ENCODE measurements around the gene SIRT7. TPM values are rescaled to one million over a fixed set of nuclear protein-coding genes. Genes with fewer than 3 reads are reported as not detected.

The SIRT7 gene, protein sequence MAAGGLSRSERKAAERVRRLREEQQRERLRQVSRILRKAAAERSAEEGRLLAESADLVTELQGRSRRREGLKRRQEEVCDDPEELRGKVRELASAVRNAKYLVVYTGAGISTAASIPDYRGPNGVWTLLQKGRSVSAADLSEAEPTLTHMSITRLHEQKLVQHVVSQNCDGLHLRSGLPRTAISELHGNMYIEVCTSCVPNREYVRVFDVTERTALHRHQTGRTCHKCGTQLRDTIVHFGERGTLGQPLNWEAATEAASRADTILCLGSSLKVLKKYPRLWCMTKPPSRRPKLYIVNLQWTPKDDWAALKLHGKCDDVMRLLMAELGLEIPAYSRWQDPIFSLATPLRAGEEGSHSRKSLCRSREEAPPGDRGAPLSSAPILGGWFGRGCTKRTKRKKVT
- total RNA-seq: 10 to 100 TPM; 32.0 to 44.6 (median 38.0) TPM

DNA sequence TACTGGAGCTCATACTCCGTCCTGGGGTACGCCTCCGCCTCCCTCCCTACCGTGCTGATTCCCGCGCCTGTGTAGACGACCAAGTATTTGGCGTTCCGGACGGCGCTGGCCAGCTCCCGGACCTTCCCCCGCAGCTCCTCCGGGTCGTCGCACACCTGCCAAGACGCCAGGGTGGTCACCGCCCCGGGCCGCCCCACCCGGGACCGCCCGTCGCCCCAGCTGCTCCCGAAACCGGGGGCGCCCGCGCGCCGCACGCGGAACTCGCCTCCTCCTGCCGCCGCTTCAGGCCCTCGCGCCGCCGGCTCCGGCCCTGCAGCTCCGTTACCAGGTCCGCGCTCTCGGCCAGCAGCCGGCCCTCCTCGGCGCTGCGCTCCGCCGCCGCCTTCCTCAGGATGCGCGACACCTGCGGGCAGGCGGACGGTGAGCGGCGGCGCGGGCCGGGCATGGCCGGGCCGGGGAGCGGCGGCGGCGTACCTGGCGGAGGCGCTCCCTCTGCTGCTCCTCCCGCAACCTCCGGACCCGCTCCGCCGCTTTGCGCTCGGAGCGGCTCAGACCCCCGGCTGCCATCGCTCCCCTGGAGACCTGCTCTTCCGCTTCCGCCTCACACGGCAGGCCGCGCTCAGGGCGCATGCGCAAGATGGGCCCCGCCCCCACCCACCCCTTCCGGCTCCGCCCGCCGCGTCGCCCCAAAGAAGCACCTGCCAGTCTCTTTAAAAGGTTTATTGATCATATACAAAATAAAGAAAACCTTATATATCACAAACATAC, at the start of gene SIRT7:
Gene SIRT7, minus strand, starts transcription at position 612 of the 768 bp plus-strand sequence. Its CDS starts 45 bp downstream, at position 567.
- 0 to 2% methylated on average over 65 to 70 of the region's 94 CpGs for WGBS, 2 donors
- intact Hi-C loops (cut with DNase I; ENCODE audit: low total_unique reads): no loop called here
- no peak for TF ChIP-seq POLR2A (IDR thresholded peaks at IDR 0.05)
- TF ChIP-seq, protein P1, sequence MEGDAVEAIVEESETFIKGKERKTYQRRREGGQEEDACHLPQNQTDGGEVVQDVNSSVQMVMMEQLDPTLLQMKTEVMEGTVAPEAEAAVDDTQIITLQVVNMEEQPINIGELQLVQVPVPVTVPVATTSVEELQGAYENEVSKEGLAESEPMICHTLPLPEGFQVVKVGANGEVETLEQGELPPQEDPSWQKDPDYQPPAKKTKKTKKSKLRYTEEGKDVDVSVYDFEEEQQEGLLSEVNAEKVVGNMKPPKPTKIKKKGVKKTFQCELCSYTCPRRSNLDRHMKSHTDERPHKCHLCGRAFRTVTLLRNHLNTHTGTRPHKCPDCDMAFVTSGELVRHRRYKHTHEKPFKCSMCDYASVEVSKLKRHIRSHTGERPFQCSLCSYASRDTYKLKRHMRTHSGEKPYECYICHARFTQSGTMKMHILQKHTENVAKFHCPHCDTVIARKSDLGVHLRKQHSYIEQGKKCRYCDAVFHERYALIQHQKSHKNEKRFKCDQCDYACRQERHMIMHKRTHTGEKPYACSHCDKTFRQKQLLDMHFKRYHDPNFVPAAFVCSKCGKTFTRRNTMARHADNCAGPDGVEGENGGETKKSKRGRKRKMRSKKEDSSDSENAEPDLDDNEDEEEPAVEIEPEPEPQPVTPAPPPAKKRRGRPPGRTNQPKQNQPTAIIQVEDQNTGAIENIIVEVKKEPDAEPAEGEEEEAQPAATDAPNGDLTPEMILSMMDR (IDR thresholded peaks at IDR 0.05): no peak
- DNase-seq (ENCODE audit: low spot score in 2 of 2): peak in 1 of 2 donors; percentile 92
- peak within 1 kb of the TSS; percentile 94 for H3K4me3 ChIP-seq (ENCODE audit: low read depth, poor library complexity, severe bottlenecking)

GRCh38 chr17:81967244-81967532, 49.2 kb upstream of the SIRT7 start:
- TF ChIP-seq, protein P1 (IDR thresholded peaks at IDR 0.05): no peak
- intact Hi-C loops (cut with DNase I; ENCODE audit: low total_unique reads): no loop called here
- WGBS, 2 donors: 30 to 36% methylated on average over 5 of the region's 5 CpGs
- DNase-seq (ENCODE audit: low spot score in 2 of 2): no peak
- no peak overlapping the region for H3K4me3 ChIP-seq (ENCODE audit: low read depth, poor library complexity, severe bottlenecking)

GRCh38 chr17:81966343-81967243, 48.6 kb upstream of the SIRT7 start:
- intact Hi-C loops (cut with DNase I; ENCODE audit: low total_unique reads): no loop called here
- DNase-seq (ENCODE audit: low spot score in 2 of 2): no peak
- TF ChIP-seq, protein P1 (IDR thresholded peaks at IDR 0.05): peak in 1 of 3 donors; percentile 62
- no peak for TF ChIP-seq POLR2A (IDR thresholded peaks at IDR 0.05)
- H3K4me3 ChIP-seq (ENCODE audit: low read depth, poor library complexity, severe bottlenecking): no peak overlapping the region
- WGBS, 2 donors: 59 to 71% methylated on average over 24 to 35 of the region's 41 CpGs

- no peak for TF ChIP-seq POLR2A (IDR thresholded peaks at IDR 0.05)
- TF ChIP-seq, protein P1 (IDR thresholded peaks at IDR 0.05): no peak
- WGBS, 2 donors: 75% methylated on average over 22 of the region's 22 CpGs
- DNase-seq (ENCODE audit: low spot score in 2 of 2): no peak
- intact Hi-C loops (cut with DNase I; ENCODE audit: low total_unique reads): no loop called here
- H3K4me3 ChIP-seq (ENCODE audit: low read depth, poor library complexity, severe bottlenecking): no peak overlapping the region
Observed at GRCh38 chr17:81964081-81964849, 46.3 kb upstream of the SIRT7 start.

All from lower leg skin (tissue), 4 donors.